Kidney epithelial cell (primary cell): Measurements from ENCODE around the gene WAC. TPM values are rescaled to one million over a fixed set of nuclear protein-coding genes. Genes with fewer than 3 reads are reported as not detected.

Experiments
- DNase-seq: peaks from one replicate; pipeline ENCODE4 v3.0.0-alpha.2; 2010; ENCODE audit warnings: low read depth
- H3K27me3 ChIP-seq: 2 replicates; pipeline ENCODE4 v1.6.0; 2011; ENCODE audit warnings: low read length; ENCODE audit not compliant: control insufficient read depth, insufficient read depth
- H3K36me3 ChIP-seq: 2 replicates; pipeline ENCODE4 v1.5.1; 2011; ENCODE audit warnings: low read length; ENCODE audit not compliant: control insufficient read depth, insufficient read depth
- H3K4me3 ChIP-seq: 2 replicates; pipeline ENCODE4 v1.5.1; 2011; ENCODE audit warnings: low read depth, mild to moderate bottlenecking, control low read depth, low read length
- CTCF ChIP-seq: IDR thresholded peaks from 2 replicates; pipeline ENCODE4 v1.5.1; 2011; ENCODE audit warnings: mild to moderate bottlenecking, moderate library complexity, low read length, control low read depth, inconsistent platforms; ENCODE audit not compliant: insufficient read depth, poor library complexity, severe bottlenecking
- total RNA-seq: library from RNA; depleted of rRNA; stranded (reverse); fragments of >200 nt; gene quantifications from 2 replicates; pipeline ENCODE4 v1.2.3, GENCODE V29; 2015

WAC gene
- total RNA-seq, 1 donor from 2014 or later, result 83.3 TPM

- Histone ChIP-seq H3K27me3 (no peaks in the 10 kb centered on the region), H3K4me3 (no peak overlapping the region), H3K36me3 (no peaks in the 10 kb centered on the region)
- DNase-seq, result no peak
- TF ChIP-seq CTCF, result no peak
Observed at GRCh38 chr10:28586176-28586575, 53.3 kb downstream of the WAC start.

GRCh38 chr10:28587270-28587969, 54.5 kb downstream of the WAC start:
- no peak for DNase-seq
- Histone ChIP-seq H3K27me3 (no peaks in the 10 kb centered on the region), H3K4me3 (no peak overlapping the region), H3K36me3 (no peaks in the 10 kb centered on the region)
- no peak for TF ChIP-seq CTCF

- Histone ChIP-seq H3K27me3 (no peaks in the 10 kb centered on the region), H3K4me3 (no peak overlapping the region), H3K36me3 (no peaks in the 10 kb centered on the region)
- no peak for DNase-seq
- TF ChIP-seq CTCF, result no peak
Observed at GRCh38 chr10:28587970-28588290, 55.0 kb downstream of the WAC start.

- Histone ChIP-seq H3K36me3 (no peaks in the 10 kb centered on the region), H3K4me3 (no peak overlapping the region), H3K27me3 (no peaks in the 10 kb centered on the region)
- TF ChIP-seq CTCF, result no peak
- DNase-seq, result peak; percentile 52
Observed at GRCh38 chr10:28592953-28593352, 60.0 kb downstream of the WAC start.

- H3K27me3 ChIP-seq, result no peaks in the 10 kb centered on the region
- H3K36me3 ChIP-seq, result no peaks in the 10 kb centered on the region
- no peak overlapping the region for H3K4me3 ChIP-seq
- no peak for DNase-seq
- no peak for TF ChIP-seq CTCF
Observed at GRCh38 chr10:28593811-28594210, 60.9 kb downstream of the WAC start.

GRCh38 chr10:28594406-28594805, 61.5 kb downstream of the WAC start:
- no peak for TF ChIP-seq CTCF
- H3K27me3 ChIP-seq, result no peaks in the 10 kb centered on the region
- no peak for DNase-seq
- H3K4me3 ChIP-seq, result no peak overlapping the region
- H3K36me3 ChIP-seq, result no peaks in the 10 kb centered on the region
